ENCODE results near the gene PTPRJ.

DNA sequence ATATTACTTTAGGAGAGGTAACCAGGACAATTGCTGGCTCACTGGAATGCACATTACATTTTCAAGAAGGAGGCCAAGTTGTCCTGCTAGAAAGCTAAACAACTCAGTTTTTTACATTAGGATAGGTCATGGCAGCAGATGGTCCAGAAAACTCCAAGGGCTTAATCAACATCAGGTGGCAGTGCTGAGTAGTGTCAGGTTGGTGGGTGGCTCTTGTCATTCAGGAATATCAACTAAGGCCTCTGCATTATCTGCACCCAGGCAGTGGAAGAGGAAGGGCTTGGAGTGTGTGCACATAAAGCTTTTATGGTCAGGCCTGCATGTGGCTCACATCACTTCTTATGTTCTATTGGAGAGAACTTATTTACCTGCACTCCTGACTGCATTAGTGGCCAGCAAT lies 204.1 kb downstream of the PTPRJ start:
- TF ChIP-seq, protein P1, sequence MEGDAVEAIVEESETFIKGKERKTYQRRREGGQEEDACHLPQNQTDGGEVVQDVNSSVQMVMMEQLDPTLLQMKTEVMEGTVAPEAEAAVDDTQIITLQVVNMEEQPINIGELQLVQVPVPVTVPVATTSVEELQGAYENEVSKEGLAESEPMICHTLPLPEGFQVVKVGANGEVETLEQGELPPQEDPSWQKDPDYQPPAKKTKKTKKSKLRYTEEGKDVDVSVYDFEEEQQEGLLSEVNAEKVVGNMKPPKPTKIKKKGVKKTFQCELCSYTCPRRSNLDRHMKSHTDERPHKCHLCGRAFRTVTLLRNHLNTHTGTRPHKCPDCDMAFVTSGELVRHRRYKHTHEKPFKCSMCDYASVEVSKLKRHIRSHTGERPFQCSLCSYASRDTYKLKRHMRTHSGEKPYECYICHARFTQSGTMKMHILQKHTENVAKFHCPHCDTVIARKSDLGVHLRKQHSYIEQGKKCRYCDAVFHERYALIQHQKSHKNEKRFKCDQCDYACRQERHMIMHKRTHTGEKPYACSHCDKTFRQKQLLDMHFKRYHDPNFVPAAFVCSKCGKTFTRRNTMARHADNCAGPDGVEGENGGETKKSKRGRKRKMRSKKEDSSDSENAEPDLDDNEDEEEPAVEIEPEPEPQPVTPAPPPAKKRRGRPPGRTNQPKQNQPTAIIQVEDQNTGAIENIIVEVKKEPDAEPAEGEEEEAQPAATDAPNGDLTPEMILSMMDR (IDR thresholded peaks at IDR 0.05; ENCODE audit: poor library complexity, severe bottlenecking) = no peak
- TF ChIP-seq, protein P2, sequence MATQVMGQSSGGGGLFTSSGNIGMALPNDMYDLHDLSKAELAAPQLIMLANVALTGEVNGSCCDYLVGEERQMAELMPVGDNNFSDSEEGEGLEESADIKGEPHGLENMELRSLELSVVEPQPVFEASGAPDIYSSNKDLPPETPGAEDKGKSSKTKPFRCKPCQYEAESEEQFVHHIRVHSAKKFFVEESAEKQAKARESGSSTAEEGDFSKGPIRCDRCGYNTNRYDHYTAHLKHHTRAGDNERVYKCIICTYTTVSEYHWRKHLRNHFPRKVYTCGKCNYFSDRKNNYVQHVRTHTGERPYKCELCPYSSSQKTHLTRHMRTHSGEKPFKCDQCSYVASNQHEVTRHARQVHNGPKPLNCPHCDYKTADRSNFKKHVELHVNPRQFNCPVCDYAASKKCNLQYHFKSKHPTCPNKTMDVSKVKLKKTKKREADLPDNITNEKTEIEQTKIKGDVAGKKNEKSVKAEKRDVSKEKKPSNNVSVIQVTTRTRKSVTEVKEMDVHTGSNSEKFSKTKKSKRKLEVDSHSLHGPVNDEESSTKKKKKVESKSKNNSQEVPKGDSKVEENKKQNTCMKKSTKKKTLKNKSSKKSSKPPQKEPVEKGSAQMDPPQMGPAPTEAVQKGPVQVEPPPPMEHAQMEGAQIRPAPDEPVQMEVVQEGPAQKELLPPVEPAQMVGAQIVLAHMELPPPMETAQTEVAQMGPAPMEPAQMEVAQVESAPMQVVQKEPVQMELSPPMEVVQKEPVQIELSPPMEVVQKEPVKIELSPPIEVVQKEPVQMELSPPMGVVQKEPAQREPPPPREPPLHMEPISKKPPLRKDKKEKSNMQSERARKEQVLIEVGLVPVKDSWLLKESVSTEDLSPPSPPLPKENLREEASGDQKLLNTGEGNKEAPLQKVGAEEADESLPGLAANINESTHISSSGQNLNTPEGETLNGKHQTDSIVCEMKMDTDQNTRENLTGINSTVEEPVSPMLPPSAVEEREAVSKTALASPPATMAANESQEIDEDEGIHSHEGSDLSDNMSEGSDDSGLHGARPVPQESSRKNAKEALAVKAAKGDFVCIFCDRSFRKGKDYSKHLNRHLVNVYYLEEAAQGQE (IDR thresholded peaks at IDR 0.05; ENCODE audit: borderline replicate concordance) = no peak
- no peak for TF ChIP-seq EP300 (conservative IDR thresholded peaks at IDR 0.05; ENCODE audit: poor library complexity, severe bottlenecking)
- TF ChIP-seq POLR2AphosphoS5 (IDR thresholded peaks at IDR 0.05) = no peak
- no peak for TF ChIP-seq RAD21 (conservative IDR thresholded peaks at IDR 0.05)
- TF ChIP-seq EZH2 (IDR thresholded peaks at IDR 0.05; ENCODE audit: borderline replicate concordance, insufficient read depth, low read length, poor library complexity, severe bottlenecking) = no peak
- no peak for TF ChIP-seq TAF1 (IDR thresholded peaks at IDR 0.05; ENCODE audit: low read depth)
- no peak for TF ChIP-seq SMC3 (conservative IDR thresholded peaks at IDR 0.05; ENCODE audit: poor library complexity)
